Suprapubic skin (tissue), 4 donors: ENCODE data around the gene SLC25A36.

Experiments
- CTCF ChIP-seq, 2 donors: fragments of 200-600 bp in 1 of 2; fragments of 450-650 bp in 1 of 2; sonication (generic) in 1 of 2; IDR thresholded peaks; one replicate each; pipeline ENCODE4 v1.5.1; 2016 to 2019; ENCODE audit warnings: antibody characterized with exemption in 2 of 2, mild to moderate bottlenecking in 1 of 2, moderate library complexity in 1 of 2
- EP300 ChIP-seq: sonication (generic); formaldehyde crosslinking; IDR thresholded peaks from one replicate; pipeline ENCODE4 v1.6.1; 2017; ENCODE audit warnings: antibody characterized with exemption
- POLR2A ChIP-seq, 2 donors: fragments of 450-650 bp; IDR thresholded peaks; one replicate each; pipeline ENCODE4 v1.6.1; 2017; ENCODE audit warnings: antibody characterized with exemption in 2 of 2, mild to moderate bottlenecking in 2 of 2, moderate library complexity in 2 of 2
- POLR2AphosphoS5 ChIP-seq, 3 donors: sonication (generic); formaldehyde crosslinking; IDR thresholded peaks; one replicate each; pipeline ENCODE4 v1.6.1; 2017; ENCODE audit warnings: antibody characterized with exemption in 3 of 3

GRCh38 chr3:140956058-140956835, 14.6 kb downstream of the SLC25A36 start:
- TF ChIP-seq CTCF (IDR thresholded peaks at IDR 0.05) (no peak), POLR2A (IDR thresholded peaks at IDR 0.05) (no peak), POLR2AphosphoS5 (IDR thresholded peaks at IDR 0.05) (no peak), EP300 (no peak)
